ENCODE results near the gene NTN1. TPM values are rescaled to one million over a fixed set of nuclear protein-coding genes. Genes with fewer than 3 reads are reported as not detected.
"Not testable (repeated sequence)": the region's sequence is repeated elsewhere in the genome, so short reads cannot be mapped to it uniquely, and the experiment has no call there.

Gene NTN1
- total RNA-seq, 1 donor, result 0.81 TPM

DNA sequence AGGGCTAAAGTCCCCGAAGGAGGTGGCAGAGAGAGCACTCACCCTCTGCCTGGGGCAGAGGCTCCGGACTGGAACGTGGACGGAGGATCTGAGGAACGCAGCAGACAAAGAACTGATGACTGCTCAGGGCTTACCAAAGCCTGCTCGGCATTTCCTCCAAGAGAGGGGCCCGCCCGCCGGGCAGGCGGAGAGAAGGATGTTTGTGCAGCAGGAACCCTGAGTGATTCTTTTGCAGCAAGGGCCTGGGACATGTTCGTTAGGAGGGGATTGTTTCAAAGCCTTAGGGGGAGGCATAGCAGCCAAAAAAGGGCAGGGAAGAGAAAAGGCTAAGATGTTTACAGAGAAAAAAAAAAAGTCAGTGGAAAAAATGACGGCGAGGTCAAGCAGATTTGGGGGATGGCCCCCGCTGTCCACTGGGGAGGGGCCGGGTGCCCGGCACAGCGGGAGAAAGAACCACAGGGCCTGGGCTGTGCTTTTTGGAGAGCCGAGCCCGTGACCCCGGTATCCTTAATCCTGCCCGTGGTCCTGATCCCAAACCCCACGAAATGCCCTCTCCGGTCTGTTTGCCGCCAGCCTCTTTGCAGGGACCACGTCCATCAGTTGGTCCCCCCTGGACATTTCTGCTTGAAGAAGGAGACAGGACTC lies 129.3 kb downstream of the NTN1 start:
- no peak for TF ChIP-seq CTCF (IDR thresholded peaks at IDR 0.05; ENCODE audit: insufficient read depth, low read length)
- DNase-seq (ENCODE audit: low read depth), result no peak
- no peak overlapping the region for H3K4me3 ChIP-seq (ENCODE audit: low read depth, low read length)

DNA sequence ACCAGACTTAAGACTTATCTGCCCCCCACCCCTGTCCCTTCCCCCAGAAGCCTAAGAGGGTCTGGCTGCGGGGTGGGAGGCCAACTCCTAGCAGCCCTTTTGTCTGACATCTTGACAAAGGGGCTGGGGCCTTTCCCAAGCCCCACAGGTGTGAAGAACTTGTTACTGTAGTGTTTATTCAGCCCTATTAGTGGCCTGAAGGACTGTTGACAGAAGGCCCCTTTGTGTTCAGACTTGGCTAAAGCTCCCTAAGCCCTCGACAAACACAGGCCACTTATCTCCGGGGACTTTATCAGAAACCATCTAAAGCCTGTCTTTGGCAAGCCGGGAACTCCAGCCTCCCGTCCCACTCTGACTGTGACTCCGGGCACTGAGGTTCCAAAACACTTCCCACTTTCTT lies 129.8 kb downstream of the NTN1 start:
- TF ChIP-seq CTCF (IDR thresholded peaks at IDR 0.05; ENCODE audit: insufficient read depth, low read length), result no peak
- no peak for DNase-seq (ENCODE audit: low read depth)
- H3K4me3 ChIP-seq (ENCODE audit: low read depth, low read length), result no peak overlapping the region

GRCh38 chr17:9151740-9152139 lies 130.4 kb downstream of the NTN1 start:
- H3K4me3 ChIP-seq (ENCODE audit: low read depth, low read length); DNase-seq (ENCODE audit: low read depth): not testable (repeated sequence)

- no peak for TF ChIP-seq CTCF (IDR thresholded peaks at IDR 0.05; ENCODE audit: insufficient read depth, low read length)
- no peak for DNase-seq (ENCODE audit: low read depth)
- H3K4me3 ChIP-seq (ENCODE audit: low read depth, low read length), result no peak overlapping the region
Observed at GRCh38 chr17:9158544-9159452, 137.5 kb downstream of the NTN1 start.

- DNase-seq (ENCODE audit: low read depth), result no peak
- H3K4me3 ChIP-seq (ENCODE audit: low read depth, low read length), result no peak overlapping the region
- TF ChIP-seq CTCF (IDR thresholded peaks at IDR 0.05; ENCODE audit: insufficient read depth, low read length), result no peak
Observed at GRCh38 chr17:9162275-9162985, 141.1 kb downstream of the NTN1 start.

DNA sequence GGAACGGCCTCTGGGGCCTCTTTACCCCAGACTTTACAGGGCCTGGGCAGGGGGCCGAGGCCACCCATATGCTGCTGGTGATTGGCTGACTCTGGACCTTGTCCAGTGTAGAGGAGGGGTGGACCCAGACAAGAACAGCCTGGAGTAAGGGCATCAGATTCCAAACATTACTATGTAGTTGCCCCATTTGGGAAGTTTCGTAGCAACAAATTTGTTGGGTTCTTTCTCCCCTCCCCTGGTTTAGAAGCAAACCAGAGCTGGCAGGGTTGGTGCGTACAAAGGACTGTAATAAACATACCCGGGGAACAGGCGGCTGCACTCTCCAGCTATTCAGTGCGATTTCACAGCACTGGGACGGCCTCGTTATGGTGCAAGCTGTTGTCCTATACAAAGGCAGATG lies 145.5 kb downstream of the NTN1 start:
- TF ChIP-seq CTCF (IDR thresholded peaks at IDR 0.05; ENCODE audit: insufficient read depth, low read length), result no peak
- H3K4me3 ChIP-seq (ENCODE audit: low read depth, low read length), result no peak overlapping the region
- DNase-seq (ENCODE audit: low read depth), result no peak

- no peak overlapping the region for H3K4me3 ChIP-seq (ENCODE audit: low read depth, low read length)
- no peak for DNase-seq (ENCODE audit: low read depth)
- TF ChIP-seq CTCF (IDR thresholded peaks at IDR 0.05; ENCODE audit: insufficient read depth, low read length), result no peak
Observed at GRCh38 chr17:9167379-9167778, 146.1 kb downstream of the NTN1 start.
